ENCODE data around the gene PKN1.

DNA sequence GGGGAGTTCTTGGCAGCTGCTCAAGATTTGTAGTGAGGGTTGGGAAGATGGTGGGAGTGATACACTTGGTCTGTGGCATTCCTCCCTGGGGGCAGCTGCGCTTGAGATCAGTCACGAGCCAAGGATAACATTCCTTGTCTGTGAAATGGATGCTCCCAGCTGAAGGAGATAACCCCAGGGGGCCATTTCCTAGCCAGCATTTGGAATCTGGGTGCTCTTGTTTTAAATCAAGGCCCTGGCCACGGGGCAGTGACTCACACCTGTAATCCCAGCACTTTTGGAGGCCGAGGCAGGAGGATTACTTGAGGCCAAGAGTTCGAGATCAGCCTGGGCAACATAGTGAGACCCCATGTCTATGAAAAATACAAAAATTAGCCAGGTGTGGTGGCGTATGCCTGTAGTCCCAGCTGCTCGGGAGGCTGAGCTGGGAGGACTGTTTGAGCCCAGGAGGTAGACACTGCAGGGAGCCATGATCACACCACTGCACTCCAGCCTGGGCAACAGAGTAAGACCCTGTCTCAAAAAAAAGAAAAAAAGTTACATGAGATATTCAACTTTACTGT lies 4.6 kb downstream of the PKN1 start:
- TF ChIP-seq CTCF (conservative IDR thresholded peaks at IDR 0.05 in 1 of 2, IDR thresholded peaks at IDR 0.05 in 1 of 2; ENCODE audit: extremely low read depth in 1 of 2, insufficient read depth in 1 of 2, low read depth in 1 of 2, low read length in 2 of 2) (no peak), EZH2 (IDR thresholded peaks at IDR 0.05; ENCODE audit: borderline replicate concordance, low read length) (no peak)
